A549 (cell line): Measurements from ENCODE around the gene ANK3. TPM values are rescaled to one million over a fixed set of nuclear protein-coding genes. Genes with fewer than 3 reads are reported as not detected.

ENCODE experiments used
- ATAC-seq, 2 experiments: fragments of 200-7000 bp in 1 of 2; fragments of >200 bp in 1 of 2; cut with Nextera tagmentation in 1 of 2; cut with Tn5 transposase in 1 of 2; 3 replicates each; pipeline versions ENCODE4 v1.8.0 to v1.9.1; 2018 to 2020; ENCODE audit warnings: mild to moderate bottlenecking in 1 of 2, moderate library complexity in 1 of 2
- CTCF ChIA-PET: fragments of 300-600 bp; sonication (Branson Sonifier 250); formaldehyde crosslinking; extraction: SDS; loops from one replicate; lab custom pipeline; 2021; ENCODE audit warnings: antibody characterized with exemption, inconsistent platforms; lab: Yijun Ruan, JAX
- POLR2A ChIA-PET: fragments of 350-600 bp; formaldehyde crosslinking; extraction: SDS; loops from one replicate; lab custom pipeline; 2021; ENCODE audit warnings: antibody characterized with exemption, inconsistent platforms; lab: Yijun Ruan, JAX
- DNase-seq, 2 experiments: peaks; one replicate each; pipeline versions ENCODE4 v3.0.0 to v3.0.0-alpha.2; 2011 to 2016; ENCODE audit warnings: low read depth in 1 of 2, low spot score in 1 of 2
- FAIRE-seq: peaks from 2 replicates; lab custom pipeline; 2011; peaks lifted over from hg19 to GRCh38; lab: Jason Lieb, UNC
- H3K27ac ChIP-seq, 2 experiments: fragments of >200 bp; sonication (Bioruptor Twin); formaldehyde crosslinking; 3 replicates each; pipeline ENCODE4 v1.5.1; 2016 to 2017
- H3K4me1 ChIP-seq: fragments of >200 bp; sonication (Bioruptor Twin); formaldehyde crosslinking; 3 replicates; pipeline ENCODE4 v1.6.1; 2016
- H3K4me2 ChIP-seq: fragments of >200 bp; sonication (Bioruptor Twin); formaldehyde crosslinking; 3 replicates; pipeline ENCODE4 v1.6.1; 2016
- H3K4me3 ChIP-seq: fragments of >200 bp; sonication (Bioruptor Twin); formaldehyde crosslinking; 3 replicates; pipeline ENCODE4 v1.5.1; 2016
- H3K9me3 ChIP-seq: fragments of >200 bp; sonication (Bioruptor Twin); formaldehyde crosslinking; 3 replicates; pipeline ENCODE4 v1.6.1; 2016
- CEBPB ChIP-seq, 2 experiments: fragments of >200 bp in 1 of 2; sonication (Bioruptor Twin) in 1 of 2; formaldehyde crosslinking in 1 of 2; IDR thresholded peaks; 2 replicates each; pipeline ENCODE4 v1.6.1; 2012 to 2016
- CHD4 ChIP-seq: fragments of 200-600 bp; sonication (generic); IDR thresholded peaks from 2 replicates; pipeline ENCODE4 v1.6.1; 2016; ENCODE audit warnings: antibody characterized with exemption, mild to moderate bottlenecking, borderline replicate concordance
- EHF ChIP-seq: fragments of 250-450 bp; sonication (Bioruptor Pico); IDR thresholded peaks from 2 replicates; pipeline ENCODE4 v1.5.0; 2020; ENCODE audit warnings: mild to moderate bottlenecking
- EP300 ChIP-seq, 2 experiments: fragments of >200 bp; sonication (Bioruptor Twin); formaldehyde crosslinking; IDR thresholded peaks; 2 replicates in 1 of 2; 3 replicates in 1 of 2; pipeline ENCODE4 v1.6.1; 2016 to 2017
- FOSB ChIP-seq: fragments of 250-450 bp; sonication (Bioruptor Pico); IDR thresholded peaks from 2 replicates; pipeline ENCODE4 v1.5.0; 2020; ENCODE audit warnings: mild to moderate bottlenecking, moderate library complexity
- FOSL2 ChIP-seq, 2 experiments: fragments of 450-650 bp in 1 of 2; fragments of >200 bp in 1 of 2; sonication (Bioruptor Twin) in 1 of 2; formaldehyde crosslinking; IDR thresholded peaks; 2 replicates each; pipeline versions ENCODE4 v1.5.0 to v1.6.1; 2016 to 2020; ENCODE audit warnings: mild to moderate bottlenecking in 1 of 2, moderate library complexity in 1 of 2
- KDM5A ChIP-seq: fragments of 200-600 bp; sonication (generic); IDR thresholded peaks from 2 replicates; pipeline ENCODE4 v1.6.1; 2016; ENCODE audit warnings: antibody characterized with exemption, mild to moderate bottlenecking
- MAFK ChIP-seq: fragments of 450-650 bp; IDR thresholded peaks from 2 replicates; pipeline ENCODE4 v1.6.1; 2014; ENCODE audit not compliant: partially characterized antibody
- MAZ ChIP-seq: fragments of 150-350 bp; IDR thresholded peaks from 2 replicates; pipeline ENCODE4 v1.6.1; 2014; ENCODE audit warnings: antibody characterized with exemption, low read depth, low read length, borderline replicate concordance
- MYC ChIP-seq: IDR thresholded peaks from 2 replicates; pipeline ENCODE4 v1.6.1; 2012; ENCODE audit warnings: mild to moderate bottlenecking, inconsistent platforms, low read length, improper control_type of control experiment, borderline replicate concordance
- NPAS2 ChIP-seq: fragments of 250-450 bp; sonication (Bioruptor Pico); IDR thresholded peaks from 2 replicates; pipeline ENCODE4 v1.8.0; 2022; ENCODE audit warnings: mild to moderate bottlenecking, moderate library complexity, borderline replicate concordance
- PHF8 ChIP-seq: fragments of 200-600 bp; sonication (generic); IDR thresholded peaks from 2 replicates; pipeline ENCODE4 v1.6.1; 2016; ENCODE audit warnings: low read depth, mild to moderate bottlenecking, antibody characterized with exemption, moderate library complexity, borderline replicate concordance
- POLR2A ChIP-seq: IDR thresholded peaks from 2 replicates; pipeline ENCODE4 v1.6.1; 2012; ENCODE audit warnings: mild to moderate bottlenecking, low read length
- POLR2AphosphoS2 ChIP-seq: conservative IDR thresholded peaks from 2 replicates; pipeline ENCODE4 v1.6.1; 2012; ENCODE audit warnings: low read length, improper control_type of control experiment, inconsistent platforms
- RAD21 ChIP-seq, 2 experiments: fragments of >200 bp in 1 of 2; sonication (Bioruptor Twin) in 1 of 2; formaldehyde crosslinking in 1 of 2; IDR thresholded peaks in 1 of 2; conservative IDR thresholded peaks in 1 of 2; 2 replicates in 1 of 2; 3 replicates in 1 of 2; pipeline ENCODE4 v1.6.1; 2012 to 2018; ENCODE audit warnings: inconsistent platforms in 1 of 2
- RARB ChIP-seq: fragments of 250-450 bp; sonication (Bioruptor Pico); IDR thresholded peaks from 2 replicates; pipeline ENCODE4 v1.8.0; 2021; ENCODE audit warnings: mild to moderate bottlenecking, moderate library complexity
- RFX5 ChIP-seq: fragments of 450-650 bp; IDR thresholded peaks from 2 replicates; pipeline ENCODE4 v1.7.1; 2014; ENCODE audit warnings: antibody characterized with exemption, mild to moderate bottlenecking, moderate library complexity
- RNF2 ChIP-seq: fragments of 200-600 bp; sonication (generic); IDR thresholded peaks from 2 replicates; pipeline ENCODE4 v1.6.1; 2016; ENCODE audit warnings: low read depth, mild to moderate bottlenecking, antibody characterized with exemption, moderate library complexity, borderline replicate concordance
- SMC3 ChIP-seq: fragments of >200 bp; sonication (Bioruptor Twin); formaldehyde crosslinking; IDR thresholded peaks from 3 replicates; pipeline ENCODE4 v1.6.1; 2018; ENCODE audit warnings: inconsistent platforms
- SREBF2 ChIP-seq: fragments of 450-650 bp; IDR thresholded peaks from 2 replicates; pipeline ENCODE4 v1.6.1; 2014; ENCODE audit warnings: mild to moderate bottlenecking, moderate library complexity
- ZFP36 ChIP-seq: fragments of 450-650 bp; IDR thresholded peaks from 2 replicates; pipeline ENCODE4 v1.6.1; 2014; ENCODE audit warnings: borderline replicate concordance; ENCODE audit not compliant: partially characterized antibody
- ZNF302 ChIP-seq: fragments of 250-450 bp; sonication (Bioruptor Pico); IDR thresholded peaks from 2 replicates; pipeline ENCODE4 v1.9.0; 2021; ENCODE audit warnings: inconsistent platforms, mild to moderate bottlenecking, moderate library complexity
- WGBS: methylation state at CpG from one replicate; pipeline ENCODE4 v1.1.6; 2017; ENCODE audit errors: missing lambda C conversion rate; 5-methylcytosine and 5-hydroxymethylcytosine counted together
- polyA plus RNA-seq, 4 experiments: library from polyadenylated mRNA; depleted of rRNA in 3 of 4; stranded (reverse); fragments of >200 nt; fragmentation: RNase III in 1 of 4; extraction: RNeasy Plus Mini Kit Qiagen cat#74134 plus additional on column Dnase treatment in 1 of 4; gene quantifications; 2 replicates in 3 of 4; 3 replicates in 1 of 4; pipeline ENCODE4 v1.2.3, GENCODE V29; 2011 to 2017
- TF ChIP-seq, protein P1 (sequence below): fragments of >200 bp; sonication (Bioruptor Twin); formaldehyde crosslinking; IDR thresholded peaks from 3 replicates; pipeline ENCODE4 v1.5.1; 2016
- TF ChIP-seq, protein P2 (sequence below): IDR thresholded peaks from 2 replicates; pipeline ENCODE4 v1.6.1; 2012
- TF ChIP-seq, protein P3 (sequence below): fragments of 450-650 bp; IDR thresholded peaks from 2 replicates; pipeline ENCODE4 v1.6.1; 2014; ENCODE audit warnings: antibody characterized with exemption

Gene ANK3
- polyA plus RNA-seq, 2 of the 4 experiments (the other 2 are of a cell fraction) = 0.56 to 5.4 TPM

DNA sequence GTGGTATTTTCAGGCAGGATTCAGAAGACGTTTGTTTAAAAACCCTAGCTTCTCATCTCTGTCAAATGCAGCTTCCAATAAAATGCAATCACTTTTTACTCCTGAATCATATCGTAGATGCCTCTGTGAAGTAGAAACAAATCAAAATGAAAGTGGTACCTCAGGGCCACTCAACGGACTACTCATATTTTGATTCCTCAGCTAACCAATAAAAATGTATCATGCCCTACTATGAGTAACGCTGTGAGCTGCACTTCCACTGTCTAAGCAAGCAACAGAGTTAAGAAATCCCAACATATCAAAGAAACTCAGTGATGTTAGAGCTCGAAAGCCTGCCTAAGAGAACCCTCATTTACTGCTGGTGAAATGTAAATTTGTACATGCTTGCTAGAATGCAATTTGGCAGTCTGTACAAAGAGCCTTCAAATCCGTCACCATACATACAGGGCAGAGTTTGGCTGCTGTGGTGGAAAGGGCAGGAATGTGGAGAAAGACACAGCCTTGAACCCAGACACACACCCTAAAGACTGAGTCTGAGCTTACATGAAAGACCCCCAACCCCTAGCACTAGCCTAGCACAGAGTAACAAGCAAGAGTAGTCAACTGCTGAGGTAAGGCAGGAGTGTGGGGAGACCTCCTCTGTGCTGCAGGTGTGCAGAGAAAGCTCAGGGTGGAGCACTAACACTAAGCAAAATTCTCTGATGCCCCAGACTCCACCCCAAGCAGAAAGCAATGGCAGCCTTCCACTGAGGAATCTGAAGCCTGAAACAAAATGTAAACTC, 151.5 kb downstream of the ANK3 start (continued):
- TF ChIP-seq, protein P1, sequence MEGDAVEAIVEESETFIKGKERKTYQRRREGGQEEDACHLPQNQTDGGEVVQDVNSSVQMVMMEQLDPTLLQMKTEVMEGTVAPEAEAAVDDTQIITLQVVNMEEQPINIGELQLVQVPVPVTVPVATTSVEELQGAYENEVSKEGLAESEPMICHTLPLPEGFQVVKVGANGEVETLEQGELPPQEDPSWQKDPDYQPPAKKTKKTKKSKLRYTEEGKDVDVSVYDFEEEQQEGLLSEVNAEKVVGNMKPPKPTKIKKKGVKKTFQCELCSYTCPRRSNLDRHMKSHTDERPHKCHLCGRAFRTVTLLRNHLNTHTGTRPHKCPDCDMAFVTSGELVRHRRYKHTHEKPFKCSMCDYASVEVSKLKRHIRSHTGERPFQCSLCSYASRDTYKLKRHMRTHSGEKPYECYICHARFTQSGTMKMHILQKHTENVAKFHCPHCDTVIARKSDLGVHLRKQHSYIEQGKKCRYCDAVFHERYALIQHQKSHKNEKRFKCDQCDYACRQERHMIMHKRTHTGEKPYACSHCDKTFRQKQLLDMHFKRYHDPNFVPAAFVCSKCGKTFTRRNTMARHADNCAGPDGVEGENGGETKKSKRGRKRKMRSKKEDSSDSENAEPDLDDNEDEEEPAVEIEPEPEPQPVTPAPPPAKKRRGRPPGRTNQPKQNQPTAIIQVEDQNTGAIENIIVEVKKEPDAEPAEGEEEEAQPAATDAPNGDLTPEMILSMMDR = peak; percentile 24; the same call in 2 of the 3 replicates

DNA sequence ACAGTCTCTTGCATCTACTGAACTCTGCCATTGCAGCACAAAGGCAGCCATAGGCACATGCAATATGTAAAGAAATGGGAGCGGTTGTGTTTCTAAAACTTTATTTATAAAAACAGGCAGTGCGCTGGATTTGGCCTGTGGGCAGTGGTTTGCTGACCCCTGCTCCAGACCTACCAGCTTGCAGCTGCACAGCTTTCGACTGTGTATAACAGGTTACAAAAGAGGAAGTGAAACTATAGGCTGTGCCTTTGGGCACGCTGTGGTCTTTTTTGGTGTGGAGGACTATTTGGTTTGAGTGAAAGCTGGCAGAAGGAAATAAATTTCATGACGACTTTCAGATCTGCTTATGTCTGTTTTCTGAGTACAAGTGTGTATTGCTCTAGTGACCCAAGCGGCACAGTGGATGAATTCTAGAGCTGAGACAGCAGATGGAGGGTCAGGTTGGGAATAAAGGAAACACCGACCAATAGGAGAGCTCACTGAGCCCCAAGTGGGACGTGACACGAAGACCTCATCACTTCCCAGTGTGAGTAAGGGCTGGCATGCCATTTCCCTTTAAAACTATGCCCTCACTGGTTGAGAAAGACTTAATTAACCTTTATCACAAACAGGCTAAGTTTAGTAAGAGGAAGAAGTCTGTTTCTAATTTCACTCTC, 152.7 kb downstream of the ANK3 start:
- no peak overlapping the region for H3K4me3 ChIP-seq
- no peak overlapping the region for H3K4me2 ChIP-seq
- TF ChIP-seq EHF (CRISPR knock-in tag) = no peak
- no peak for TF ChIP-seq FOSL2 (IDR thresholded peaks at IDR 0.05)
- TF ChIP-seq FOSL2 (CRISPR knock-in tag; IDR thresholded peaks at IDR 0.05) = no peak
- no peak for TF ChIP-seq FOSB (CRISPR knock-in tag)
- no peak for TF ChIP-seq SREBF2
- TF ChIP-seq KDM5A = no peak
- TF ChIP-seq, protein P2, sequence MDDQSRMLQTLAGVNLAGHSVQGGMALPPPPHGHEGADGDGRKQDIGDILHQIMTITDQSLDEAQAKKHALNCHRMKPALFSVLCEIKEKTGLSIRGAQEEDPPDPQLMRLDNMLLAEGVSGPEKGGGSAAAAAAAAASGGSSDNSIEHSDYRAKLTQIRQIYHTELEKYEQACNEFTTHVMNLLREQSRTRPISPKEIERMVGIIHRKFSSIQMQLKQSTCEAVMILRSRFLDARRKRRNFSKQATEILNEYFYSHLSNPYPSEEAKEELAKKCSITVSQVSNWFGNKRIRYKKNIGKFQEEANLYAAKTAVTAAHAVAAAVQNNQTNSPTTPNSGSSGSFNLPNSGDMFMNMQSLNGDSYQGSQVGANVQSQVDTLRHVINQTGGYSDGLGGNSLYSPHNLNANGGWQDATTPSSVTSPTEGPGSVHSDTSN = no peak
- TF ChIP-seq POLR2A = no peak
- TF ChIP-seq ZNF302 (CRISPR knock-in tag) = no peak
- TF ChIP-seq, all 56 proteins: peak for 0
- ChIA-PET POLR2A (no interaction called here), CTCF (interaction anchor here (0.8 kb wide), 1 partner anchor 8 kb away, joined by 3 read pairs; no protein-coding TSS in a partner anchor)
- no peak for ATAC-seq
- 79% methylated on average over 9 of the region's 9 CpGs for WGBS
- Histone ChIP-seq H3K9me3 (no peaks in the 10 kb centered on the region), H3K27ac (no peak overlapping the region), H3K4me1 (0 out of 3 replicates have a peak, but pooled peaks cover 4% of the 10 kb centered on the region)
- FAIRE-seq = no peak
- DNase-seq = no peak

DNA sequence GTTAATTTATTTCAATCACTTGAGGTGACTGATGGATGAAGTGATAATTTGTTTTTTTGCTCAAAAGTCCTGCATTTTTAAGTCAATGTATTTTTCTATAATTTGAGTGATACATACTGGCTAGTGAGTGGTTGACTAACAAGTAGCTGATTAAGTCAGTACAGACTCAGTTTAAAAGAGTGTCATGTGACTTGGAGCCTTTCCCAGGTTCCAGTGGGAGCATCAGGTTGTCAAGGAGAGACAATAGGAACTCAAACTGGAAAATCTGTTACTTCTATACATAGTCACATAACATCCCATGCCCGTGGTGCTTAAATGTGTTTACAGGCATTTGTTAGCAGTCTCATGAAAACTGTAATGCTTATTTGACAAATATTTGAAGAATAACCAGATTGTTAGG, 154.7 kb downstream of the ANK3 start:
- no peak for TF ChIP-seq MAFK
- TF ChIP-seq RARB (CRISPR knock-in tag) = no peak
- no peak for TF ChIP-seq SMC3
- H3K27ac ChIP-seq = no peak overlapping the region
- no peak overlapping the region for H3K4me3 ChIP-seq
- H3K4me2 ChIP-seq = no peak overlapping the region
- no peak for ATAC-seq
- POLR2A ChIA-PET = no interaction called here
- FAIRE-seq = no peak
- DNase-seq = no peak
- WGBS = 34% methylated on average over 1 of the region's 1 CpG
- H3K9me3 ChIP-seq = no peaks in the 10 kb centered on the region
- H3K4me1 ChIP-seq = 0 out of 3 replicates have a peak, but pooled peaks cover 4% of the 10 kb centered on the region
- CTCF ChIA-PET = no interaction called here

DNA sequence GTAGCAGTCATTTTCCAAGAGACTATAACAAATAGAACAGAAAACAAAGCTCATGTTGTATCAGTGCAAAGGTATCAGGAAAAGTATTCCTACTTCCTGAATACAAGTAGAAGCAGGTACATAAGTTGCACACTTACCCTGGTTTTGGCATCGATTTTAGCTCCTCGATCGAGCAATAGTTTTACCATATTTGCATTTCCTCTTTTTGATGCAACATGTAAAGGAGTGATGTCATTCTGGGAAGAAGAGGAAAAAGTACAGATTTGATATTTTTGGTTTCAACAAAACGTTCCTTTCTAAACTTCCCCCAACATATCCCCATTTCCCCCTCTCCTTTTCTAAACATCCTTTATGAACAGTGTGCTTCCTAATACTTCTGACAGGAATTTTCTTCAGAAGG, 155.1 kb downstream of the ANK3 start:
- 60% methylated on average over 4 of the region's 4 CpGs for WGBS
- ATAC-seq = no peak
- no peaks in the 10 kb centered on the region for H3K9me3 ChIP-seq
- no peak overlapping the region for H3K27ac ChIP-seq
- TF ChIP-seq EP300 (IDR thresholded peaks at IDR 0.05) (no peak), RNF2 (no peak), KDM5A (no peak), RAD21 (conservative IDR thresholded peaks at IDR 0.05 in 1 of 2, IDR thresholded peaks at IDR 0.05 in 1 of 2) (no peak), PHF8 (no peak), POLR2AphosphoS2 (no peak), NPAS2 (CRISPR knock-in tag) (no peak), SREBF2 (no peak), POLR2A (no peak), ZFP36 (no peak), MAZ (no peak), CHD4 (no peak), RFX5 (no peak), CEBPB (IDR thresholded peaks at IDR 0.05) (no peak), MYC (no peak)
- TF ChIP-seq, protein P3, sequence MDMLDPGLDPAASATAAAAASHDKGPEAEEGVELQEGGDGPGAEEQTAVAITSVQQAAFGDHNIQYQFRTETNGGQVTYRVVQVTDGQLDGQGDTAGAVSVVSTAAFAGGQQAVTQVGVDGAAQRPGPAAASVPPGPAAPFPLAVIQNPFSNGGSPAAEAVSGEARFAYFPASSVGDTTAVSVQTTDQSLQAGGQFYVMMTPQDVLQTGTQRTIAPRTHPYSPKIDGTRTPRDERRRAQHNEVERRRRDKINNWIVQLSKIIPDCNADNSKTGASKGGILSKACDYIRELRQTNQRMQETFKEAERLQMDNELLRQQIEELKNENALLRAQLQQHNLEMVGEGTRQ = no peak
- TF ChIP-seq, protein P2 = no peak
- ChIA-PET POLR2A (no interaction called here), CTCF (no interaction called here)
- 0 out of 3 replicates have a peak, but pooled peaks cover 4% of the 10 kb centered on the region for H3K4me1 ChIP-seq
- no peak for DNase-seq
- no peak overlapping the region for H3K4me3 ChIP-seq
- H3K4me2 ChIP-seq = no peak overlapping the region
- no peak for FAIRE-seq
